WTC11 (cell line): ENCODE results near the gene TOX2. TPM values are rescaled to one million over a fixed set of nuclear protein-coding genes. Genes with fewer than 3 reads are reported as not detected.

Experiments
- ATAC-seq: fragments of 200-7000 bp; cut with Tn5 transposase; 2 replicates; pipeline ENCODE4 v1.10.0; 2021; ENCODE audit warnings: mild to moderate bottlenecking, moderate library complexity
- CTCF ChIA-PET: fragments of 300-600 bp; sonication (Branson Sonifier 250); formaldehyde crosslinking; loops from one replicate; lab custom pipeline; 2021; ENCODE audit warnings: antibody characterized with exemption; lab: Charles Lee
- POLR2A ChIA-PET: fragments of 350-600 bp; sonication (Branson Sonifier 250); formaldehyde crosslinking; loops from one replicate; lab custom pipeline; 2021; ENCODE audit warnings: antibody characterized with exemption; lab: Charles Lee
- DNase-seq: peaks from one replicate; pipeline ENCODE4 v3.0.0; 2021; ENCODE audit warnings: low spot score
- H3K27ac Mint-ChIP-seq: 2 replicates; pipeline ENCODE4 v1.8.0; 2021; ENCODE audit warnings: mixed read lengths
- H3K27me3 Mint-ChIP-seq: 2 replicates; pipeline ENCODE4 v1.8.0; 2021; ENCODE audit warnings: low read depth, mild to moderate bottlenecking, moderate library complexity, mixed read lengths
- H3K36me3 Mint-ChIP-seq: 2 replicates; pipeline ENCODE4 v1.8.0; 2021; ENCODE audit warnings: mixed read lengths
- H3K4me1 Mint-ChIP-seq: 2 replicates; pipeline ENCODE4 v1.8.0; 2022; ENCODE audit warnings: mixed read lengths
- H3K4me3 Mint-ChIP-seq: 2 replicates; pipeline ENCODE4 v1.8.0; 2021; ENCODE audit warnings: mild to moderate bottlenecking, moderate library complexity, mixed read lengths
- H3K9me3 Mint-ChIP-seq: 2 replicates; pipeline ENCODE4 v1.8.0; 2021; ENCODE audit warnings: mixed read lengths
- ATF1 ChIP-seq: sonication (generic); formaldehyde crosslinking; IDR thresholded peaks from 2 replicates; pipeline ENCODE4 v1.8.1; 2023; ENCODE audit warnings: mild to moderate bottlenecking, moderate library complexity, missing genetic modification reagents
- E2F1 ChIP-seq: sonication (generic); formaldehyde crosslinking; IDR thresholded peaks from 2 replicates; pipeline ENCODE4 v1.8.0; 2022; ENCODE audit warnings: mild to moderate bottlenecking, missing genetic modification reagents
- ERG ChIP-seq: fragments of 250-450 bp; sonication (Bioruptor Pico); IDR thresholded peaks from 2 replicates; pipeline ENCODE4 v1.8.0; 2021; ENCODE audit warnings: mild to moderate bottlenecking
- ETV6 ChIP-seq: sonication (generic); formaldehyde crosslinking; IDR thresholded peaks from 2 replicates; pipeline ENCODE4 v1.8.1; 2022; ENCODE audit warnings: mild to moderate bottlenecking, missing genetic modification reagents
- FOXJ3 ChIP-seq: sonication (generic); formaldehyde crosslinking; IDR thresholded peaks from 2 replicates; pipeline ENCODE4 v1.9.0; 2021; ENCODE audit warnings: missing genetic modification reagents, mild to moderate bottlenecking, borderline replicate concordance
- FOXP4 ChIP-seq: sonication (generic); formaldehyde crosslinking; IDR thresholded peaks from 2 replicates; pipeline ENCODE4 v1.8.0; 2022; ENCODE audit warnings: mild to moderate bottlenecking, missing genetic modification reagents
- GRHL2 ChIP-seq: fragments of 250-450 bp; sonication (Bioruptor Pico); IDR thresholded peaks from 2 replicates; pipeline ENCODE4 v1.8.0; 2022; ENCODE audit warnings: mild to moderate bottlenecking, moderate library complexity; ENCODE audit not compliant: insufficient replicate concordance, severe bottlenecking
- JUN ChIP-seq: sonication (generic); formaldehyde crosslinking; IDR thresholded peaks from 2 replicates; pipeline ENCODE4 v1.8.0; 2023; ENCODE audit warnings: mild to moderate bottlenecking, missing genetic modification reagents
- MLX ChIP-seq: sonication (generic); formaldehyde crosslinking; IDR thresholded peaks from 2 replicates; pipeline ENCODE4 v1.8.1; 2023; ENCODE audit warnings: mild to moderate bottlenecking, missing genetic modification reagents, moderate library complexity
- MXD4 ChIP-seq: fragments of 250-450 bp; sonication (Bioruptor Pico); IDR thresholded peaks from 2 replicates; pipeline ENCODE4 v1.8.0; 2021; ENCODE audit warnings: mild to moderate bottlenecking, moderate library complexity, borderline replicate concordance
- NFATC4 ChIP-seq: fragments of 250-450 bp; sonication (Bioruptor Pico); IDR thresholded peaks from 2 replicates; pipeline ENCODE4 v1.9.0; 2021; ENCODE audit warnings: mild to moderate bottlenecking
- NFE2L1 ChIP-seq: sonication (generic); formaldehyde crosslinking; IDR thresholded peaks from 2 replicates; pipeline ENCODE4 v1.8.1; 2023; ENCODE audit warnings: missing genetic modification reagents
- NFYB ChIP-seq: sonication (generic); formaldehyde crosslinking; conservative IDR thresholded peaks from 2 replicates; pipeline ENCODE4 v1.8.0; 2022; ENCODE audit warnings: low read depth, missing genetic modification reagents
- NR2C2 ChIP-seq: sonication (generic); formaldehyde crosslinking; IDR thresholded peaks from 2 replicates; pipeline ENCODE4 v1.8.0; 2022; ENCODE audit warnings: mild to moderate bottlenecking, missing genetic modification reagents
- NR3C1 ChIP-seq: sonication (generic); formaldehyde crosslinking; conservative IDR thresholded peaks from 2 replicates; pipeline ENCODE4 v1.8.1; 2023; ENCODE audit warnings: low read depth, mild to moderate bottlenecking, missing genetic modification reagents
- PREB ChIP-seq: sonication (generic); formaldehyde crosslinking; IDR thresholded peaks from 2 replicates; pipeline ENCODE4 v1.8.1; 2022; ENCODE audit warnings: mild to moderate bottlenecking, missing genetic modification reagents, moderate library complexity, borderline replicate concordance
- STAT6 ChIP-seq: sonication (generic); formaldehyde crosslinking; conservative IDR thresholded peaks from 2 replicates; pipeline ENCODE4 v1.8.1; 2023; ENCODE audit warnings: mild to moderate bottlenecking, low read depth, missing genetic modification reagents, moderate library complexity
- ZNF121 ChIP-seq: sonication (generic); formaldehyde crosslinking; IDR thresholded peaks from 2 replicates; pipeline ENCODE4 v1.8.0; 2023; ENCODE audit warnings: missing genetic modification reagents
- ZNF263 ChIP-seq: sonication (generic); formaldehyde crosslinking; IDR thresholded peaks from 2 replicates; pipeline ENCODE4 v1.8.1; 2022; ENCODE audit warnings: low read depth, mild to moderate bottlenecking, moderate library complexity, missing genetic modification reagents
- ZNF396 ChIP-seq: fragments of 250-450 bp; sonication (Bioruptor Pico); IDR thresholded peaks from 2 replicates; pipeline ENCODE4 v1.8.0; 2021; ENCODE audit warnings: mild to moderate bottlenecking, moderate library complexity, borderline replicate concordance
- ZNF512 ChIP-seq: sonication (generic); formaldehyde crosslinking; IDR thresholded peaks from 2 replicates; pipeline ENCODE4 v1.8.1; 2022; ENCODE audit warnings: missing genetic modification reagents, borderline replicate concordance
- ZSCAN18 ChIP-seq: fragments of 250-450 bp; sonication (Bioruptor Pico); IDR thresholded peaks from 2 replicates; pipeline ENCODE4 v2.1.2; 2022; ENCODE audit warnings: mild to moderate bottlenecking, moderate library complexity
- total RNA-seq: library from RNA; stranded (reverse); gene quantifications from 3 replicates; pipeline ENCODE4 v1.2.3, GENCODE V29; 2021

Gene TOX2
- total RNA-seq, 1 experiment from 2014 or later, result 3.4 TPM

GRCh38 chr20:44050327-44050726 is 135.7 kb downstream of the TOX2 start (continued):
- TF ChIP-seq E2F1 (CRISPR knock-in tag) (no peak), MLX (CRISPR knock-in tag) (no peak), ZNF512 (CRISPR knock-in tag) (no peak), PREB (CRISPR knock-in tag) (no peak), FOXJ3 (CRISPR knock-in tag) (no peak)

- CTCF ChIA-PET, result interaction anchor here (0.6 to 1.3 kb wide), 4 partner anchors 29 to 211 kb away, joined by 3 to 4 read pairs (median 3); no protein-coding TSS in a partner anchor
- Mint-ChIP-seq H3K4me3 (no peak overlapping the region), H3K9me3 (no peaks in the 10 kb centered on the region), H3K27ac (no peak overlapping the region), H3K36me3 (no peaks in the 10 kb centered on the region), H3K27me3 (no peaks in the 10 kb centered on the region; the same call in 1 of the 2 replicates), H3K4me1 (no peaks in the 10 kb centered on the region)
- DNase-seq (no peak), ATAC-seq (no peak)
- TF ChIP-seq ATF1 (CRISPR knock-in tag) (no peak), STAT6 (CRISPR knock-in tag) (no peak), ZNF263 (CRISPR knock-in tag) (no peak), GRHL2 (CRISPR knock-in tag) (no peak), NFATC4 (CRISPR knock-in tag) (no peak), NFE2L1 (no peak), ERG (CRISPR knock-in tag) (no peak), ETV6 (CRISPR knock-in tag) (no peak), NFYB (CRISPR knock-in tag) (no peak), NR2C2 (CRISPR knock-in tag) (no peak), ZNF121 (CRISPR knock-in tag) (no peak), ZSCAN18 (CRISPR knock-in tag) (no peak), ZNF396 (CRISPR knock-in tag) (no peak), NR3C1 (CRISPR knock-in tag) (no peak), FOXP4 (CRISPR knock-in tag) (no peak), JUN (CRISPR knock-in tag) (no peak), MXD4 (CRISPR knock-in tag) (no peak)
- POLR2A ChIA-PET, result no interaction called here
Measured at GRCh38 chr20:44050925-44051660, 136.4 kb downstream of the TOX2 start.
